Nephron (organoid): ENCODE results near the gene TBCD.

Experiments used
- H3K27ac Mint-ChIP-seq, 3 experiments: 2 replicates each; pipeline ENCODE4 v1.8.0; 2020; ENCODE audit warnings: mixed read lengths in 3 of 3, mild to moderate bottlenecking in 2 of 3, moderate library complexity in 1 of 3
- H3K27me3 Mint-ChIP-seq: 2 replicates; pipeline ENCODE4 v1.8.0; 2021; ENCODE audit warnings: low read depth, mild to moderate bottlenecking, moderate library complexity, mixed read lengths
- H3K36me3 Mint-ChIP-seq: 2 replicates; pipeline ENCODE4 v1.8.0; 2020; ENCODE audit warnings: low read depth, mixed read lengths
- H3K4me1 Mint-ChIP-seq: 2 replicates; pipeline ENCODE4 v1.8.0; 2020; ENCODE audit warnings: mixed read lengths
- H3K4me3 Mint-ChIP-seq, 3 experiments: 2 replicates each; pipeline ENCODE4 v1.8.0; 2020; ENCODE audit warnings: mild to moderate bottlenecking in 3 of 3, mixed read lengths in 3 of 3, moderate library complexity in 2 of 3
- H3K9me3 Mint-ChIP-seq: 2 replicates; pipeline ENCODE4 v1.8.0; 2020; ENCODE audit warnings: mixed read lengths
- CTCF ChIP-seq, 3 experiments: fragments of 200-600 bp; sonication (generic); IDR thresholded peaks; one replicate each; pipeline ENCODE4 v1.5.0; 2021; ENCODE audit warnings: antibody characterized with exemption in 3 of 3; ENCODE audit not compliant: unreplicated experiment in 3 of 3

TBCD gene

GRCh38 chr17:82751571-82752370 is at the start of gene TBCD:
Gene TBCD, plus strand, starts transcription at chr17:82752065. Its CDS starts 129 bp downstream, at chr17:82752194.
- Mint-ChIP-seq H3K36me3 (peaks cover 20% of the 10 kb centered on the region), H3K4me3 (peak within 1 kb of the TSS; percentile 83 to 90 (median 86)), H3K9me3 (peaks cover 13% of the 10 kb centered on the region), H3K4me1 (peaks cover 28% of the 10 kb centered on the region), H3K27ac (peak within 1 kb of the TSS in 2 of 3 experiments; percentile 54 to 64), H3K27me3 (peaks cover 6% of the 10 kb centered on the region)
- no peak for TF ChIP-seq CTCF (IDR thresholded peaks at IDR 0.05; ENCODE audit: unreplicated experiment in 3 of 3)

- peaks cover under 1% of the 10 kb centered on the region for H3K27me3 Mint-ChIP-seq
- no peak for TF ChIP-seq CTCF (IDR thresholded peaks at IDR 0.05; ENCODE audit: unreplicated experiment in 3 of 3)
- no peaks in the 10 kb centered on the region for H3K36me3 Mint-ChIP-seq
- H3K27ac Mint-ChIP-seq = peak overlapping the region in 1 of 3 experiments; percentile 33
- no peaks in the 10 kb centered on the region for H3K9me3 Mint-ChIP-seq
- peaks cover 26% of the 10 kb centered on the region for H3K4me1 Mint-ChIP-seq
- peak overlapping the region; percentile 29 to 70 (median 47) for H3K4me3 Mint-ChIP-seq
These were observed 49.5 kb upstream of the TBCD start for GRCh38 chr17:82702231-82702927.

- TF ChIP-seq CTCF (IDR thresholded peaks at IDR 0.05; ENCODE audit: unreplicated experiment in 3 of 3) = no peak
- H3K36me3 Mint-ChIP-seq = no peaks in the 10 kb centered on the region
- no peaks in the 10 kb centered on the region for H3K9me3 Mint-ChIP-seq
- no peaks in the 10 kb centered on the region for H3K27me3 Mint-ChIP-seq
- H3K4me1 Mint-ChIP-seq = peaks cover 34% of the 10 kb centered on the region
- H3K27ac Mint-ChIP-seq = no peak overlapping the region
- no peak overlapping the region for H3K4me3 Mint-ChIP-seq
These were observed 48.7 kb upstream of the TBCD start for GRCh38 chr17:82703036-82703745.

GRCh38 chr17:82703935-82704865 is 47.7 kb upstream of the TBCD start:
- H3K27me3 Mint-ChIP-seq = no peaks in the 10 kb centered on the region

More at GRCh38 chr17:82703935-82704865, 47.7 kb upstream of the TBCD start:
- Mint-ChIP-seq H3K27ac (no peak overlapping the region), H3K36me3 (no peaks in the 10 kb centered on the region), H3K4me1 (peaks cover 35% of the 10 kb centered on the region), H3K4me3 (no peak overlapping the region), H3K9me3 (no peaks in the 10 kb centered on the region)
- no peak for TF ChIP-seq CTCF (IDR thresholded peaks at IDR 0.05; ENCODE audit: unreplicated experiment in 3 of 3)
